Measurements from ENCODE around the gene BSDC1. TPM values are rescaled to one million over a fixed set of nuclear protein-coding genes. Genes with fewer than 3 reads are reported as not detected.

BSDC1 gene
- total RNA-seq, 4 donors from 2014 or later, result 89.1 to 140 (median 109) TPM

DNA sequence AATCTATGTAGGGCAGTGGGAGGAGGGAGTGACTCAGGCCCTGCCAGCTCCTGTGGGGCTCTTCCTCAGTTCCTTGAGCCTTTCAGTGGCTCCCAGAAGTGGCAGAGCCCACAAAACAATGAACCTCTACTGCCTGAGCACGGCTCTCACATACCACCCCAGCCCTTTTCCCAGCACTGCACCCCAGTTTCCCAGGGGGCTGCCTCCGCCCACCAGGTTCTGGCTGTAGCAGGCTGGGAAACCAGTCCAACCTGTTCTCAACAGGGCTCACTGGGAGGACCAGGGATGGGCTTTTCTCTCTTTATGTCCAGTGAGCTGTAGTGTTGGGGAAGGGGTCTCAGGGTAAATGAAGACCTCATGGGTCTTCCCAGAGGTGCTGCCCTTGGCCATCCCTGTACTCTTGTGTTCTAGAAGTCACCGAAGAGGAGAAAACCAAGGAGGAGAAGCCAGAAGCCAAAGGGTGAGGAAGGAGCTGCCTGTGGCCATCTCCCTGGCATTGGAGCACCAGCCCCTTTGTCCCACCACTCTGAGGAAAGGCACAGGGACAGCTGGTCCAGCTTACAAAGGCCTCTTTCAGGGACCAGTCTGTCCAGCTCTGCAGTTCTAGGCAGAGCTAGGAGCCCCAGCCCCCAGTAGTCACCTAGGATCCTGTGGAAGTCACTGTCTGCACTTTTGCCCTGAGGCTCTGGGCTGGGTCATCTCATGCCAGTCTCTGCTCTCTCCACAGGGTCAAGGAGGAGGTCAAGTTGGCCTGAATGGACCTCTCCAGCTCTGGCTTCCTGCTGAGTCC lies 61.8 kb downstream of the BSDC1 start:
- no peak overlapping the region for H3K27ac ChIP-seq
- H3K4me1 ChIP-seq, result peaks cover 0 to 24% (median 18%) of the 10 kb centered on the region in 4 donors
- peaks cover 0 to 54% (median under 1%) of the 10 kb centered on the region in 3 donors for H3K36me3 ChIP-seq
- H3K27me3 ChIP-seq, result no peaks in the 10 kb centered on the region
- no peak overlapping the region for H3K4me3 ChIP-seq
- no peaks in the 10 kb centered on the region for H3K9me3 ChIP-seq
- TF ChIP-seq, protein P1, sequence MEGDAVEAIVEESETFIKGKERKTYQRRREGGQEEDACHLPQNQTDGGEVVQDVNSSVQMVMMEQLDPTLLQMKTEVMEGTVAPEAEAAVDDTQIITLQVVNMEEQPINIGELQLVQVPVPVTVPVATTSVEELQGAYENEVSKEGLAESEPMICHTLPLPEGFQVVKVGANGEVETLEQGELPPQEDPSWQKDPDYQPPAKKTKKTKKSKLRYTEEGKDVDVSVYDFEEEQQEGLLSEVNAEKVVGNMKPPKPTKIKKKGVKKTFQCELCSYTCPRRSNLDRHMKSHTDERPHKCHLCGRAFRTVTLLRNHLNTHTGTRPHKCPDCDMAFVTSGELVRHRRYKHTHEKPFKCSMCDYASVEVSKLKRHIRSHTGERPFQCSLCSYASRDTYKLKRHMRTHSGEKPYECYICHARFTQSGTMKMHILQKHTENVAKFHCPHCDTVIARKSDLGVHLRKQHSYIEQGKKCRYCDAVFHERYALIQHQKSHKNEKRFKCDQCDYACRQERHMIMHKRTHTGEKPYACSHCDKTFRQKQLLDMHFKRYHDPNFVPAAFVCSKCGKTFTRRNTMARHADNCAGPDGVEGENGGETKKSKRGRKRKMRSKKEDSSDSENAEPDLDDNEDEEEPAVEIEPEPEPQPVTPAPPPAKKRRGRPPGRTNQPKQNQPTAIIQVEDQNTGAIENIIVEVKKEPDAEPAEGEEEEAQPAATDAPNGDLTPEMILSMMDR (IDR thresholded peaks at IDR 0.05), result no peak
- no peak for TF ChIP-seq POLR2A (IDR thresholded peaks at IDR 0.05)
- no peak for DNase-seq

GRCh38 chr1:32331549-32331948 lies 62.7 kb downstream of the BSDC1 start:
- Histone ChIP-seq H3K36me3 (peaks cover 0 to 63% (median 5%) of the 10 kb centered on the region in 3 donors), H3K9me3 (no peaks in the 10 kb centered on the region), H3K27me3 (no peaks in the 10 kb centered on the region), H3K27ac (no peak overlapping the region), H3K4me1 (peaks cover 0 to 14% (median 9%) of the 10 kb centered on the region in 4 donors), H3K4me3 (no peak overlapping the region)
- TF ChIP-seq, protein P1 (IDR thresholded peaks at IDR 0.05), result no peak
- DNase-seq, result no peak

- peaks cover 0 to 10% (median 6%) of the 10 kb centered on the region in 4 donors for H3K4me1 ChIP-seq
- no peaks in the 10 kb centered on the region for H3K9me3 ChIP-seq
- TF ChIP-seq, protein P1 (IDR thresholded peaks at IDR 0.05), result no peak
- no peak for TF ChIP-seq POLR2A (IDR thresholded peaks at IDR 0.05)
- peaks cover 0 to 72% (median 5%) of the 10 kb centered on the region in 3 donors for H3K36me3 ChIP-seq
- H3K27me3 ChIP-seq, result no peaks in the 10 kb centered on the region
- H3K27ac ChIP-seq, result no peak overlapping the region
- no peak overlapping the region for H3K4me3 ChIP-seq
- no peak for DNase-seq
Observed at GRCh38 chr1:32330558-32331151, 63.6 kb downstream of the BSDC1 start.

GRCh38 chr1:32329931-32330466 lies 64.2 kb downstream of the BSDC1 start:
- Histone ChIP-seq H3K27ac (no peak overlapping the region), H3K27me3 (no peaks in the 10 kb centered on the region), H3K9me3 (no peaks in the 10 kb centered on the region), H3K4me1 (peaks cover 0 to 9% (median 6%) of the 10 kb centered on the region in 4 donors), H3K36me3 (peaks cover 4 to 79% (median 5%) of the 10 kb centered on the region in 3 donors), H3K4me3 (no peak overlapping the region)
- DNase-seq, result no peak
- no peak for TF ChIP-seq POLR2A (IDR thresholded peaks at IDR 0.05)
- TF ChIP-seq, protein P1 (IDR thresholded peaks at IDR 0.05), result no peak

- Histone ChIP-seq H3K27me3 (no peaks in the 10 kb centered on the region), H3K36me3 (peaks cover 4 to 78% (median 5%) of the 10 kb centered on the region in 3 donors), H3K9me3 (no peaks in the 10 kb centered on the region), H3K27ac (no peak overlapping the region), H3K4me1 (peaks cover 0 to 13% (median 9%) of the 10 kb centered on the region in 4 donors), H3K4me3 (no peak overlapping the region)
- TF ChIP-seq, protein P1 (IDR thresholded peaks at IDR 0.05), result no peak
- TF ChIP-seq POLR2A (IDR thresholded peaks at IDR 0.05), result no peak
- DNase-seq, result no peak
Observed at GRCh38 chr1:32327204-32327603, 67.0 kb downstream of the BSDC1 start.
